K562 (cell line): ENCODE data around the gene SOX15. TPM values are rescaled to one million over a fixed set of nuclear protein-coding genes. Genes with fewer than 3 reads are reported as not detected.
A peak's percentile ranks its signal among the peaks of the same experiment; 100 is the strongest.

ENCODE experiments used
- ATAC-seq: fragments of 200-7000 bp; cut with Tn5 transposase; 3 replicates; pipeline ENCODE4 v1.9.1; 2020; ENCODE audit warnings: moderate library complexity
- BruUV-seq: library from RNA; stranded (reverse); fragments of 400-500 nt; replicated peaks from 2 replicates; lab custom pipeline; 2021; lab: Mats Ljungman, UMichigan
- CTCF ChIA-PET: fragments of 300-600 bp; formaldehyde crosslinking; extraction: SDS; loops from one replicate; lab custom pipeline; 2021; ENCODE audit warnings: low intra/inter-chr PET ratio; lab: Yijun Ruan, JAX
- POLR2A ChIA-PET: fragments of 300-600, 350-650 bp; sonication (Branson Sonifier 250); formaldehyde crosslinking; extraction: SDS; loops from one replicate; lab custom pipeline; 2021; ENCODE audit warnings: antibody characterized with exemption, inconsistent platforms; lab: Yijun Ruan, JAX
- DNase-seq, 4 experiments: peaks; one replicate each; pipeline versions ENCODE4 v3.0.0 to v3.0.0-alpha.2; 2011 to 2018; ENCODE audit warnings: low spot score in 3 of 4, mixed read lengths in 3 of 4; ENCODE audit errors: extremely low read depth in 1 of 4
- FAIRE-seq: peaks from 2 replicates; lab custom pipeline; 2011; peaks lifted over from hg19 to GRCh38; lab: Jason Lieb, UNC
- H2AFZ ChIP-seq: 2 replicates; pipeline ENCODE4 v1.6.0; 2011; ENCODE audit warnings: low read depth, low read length, control low read depth, inconsistent platforms
- H3K27ac ChIP-seq: fragments of 200-600 bp; 3 replicates; pipeline ENCODE4 v1.8.0; 2011; ENCODE audit warnings: low read depth, mild to moderate bottlenecking, control low read depth, inconsistent platforms, low read length, moderate library complexity, mixed read lengths; ENCODE audit errors: extremely low read depth
- H3K27me3 ChIP-seq, 2 experiments: fragments of 300-600 bp in 1 of 2; 2 replicates in 1 of 2; 3 replicates in 1 of 2; pipeline versions ENCODE4 v1.6.0 to v1.8.0; 2011; ENCODE audit warnings: inconsistent platforms in 2 of 2, low read length in 2 of 2, mild to moderate bottlenecking in 1 of 2, mixed read lengths in 1 of 2, moderate library complexity in 1 of 2; ENCODE audit not compliant: control insufficient read depth in 2 of 2, insufficient read depth in 2 of 2
- H3K36me3 ChIP-seq: fragments of 300-600 bp; 3 replicates; pipeline ENCODE4 v1.8.0; 2011; ENCODE audit warnings: mild to moderate bottlenecking, low read length, inconsistent platforms; ENCODE audit not compliant: control insufficient read depth, insufficient read depth
- H3K4me1 ChIP-seq, 2 experiments: fragments of 200-600 bp in 1 of 2; replicated peaks in 1 of 2; 2 replicates in 1 of 2; 3 replicates in 1 of 2; pipeline versions ENCODE4 v1.5.1 to v1.8.0; 2011; ENCODE audit warnings: inconsistent platforms in 2 of 2, low read length in 2 of 2, mild to moderate bottlenecking in 1 of 2, mixed read lengths in 1 of 2, moderate library complexity in 1 of 2; ENCODE audit not compliant: control insufficient read depth in 2 of 2, insufficient read depth in 2 of 2
- H3K4me2 ChIP-seq: 2 replicates; pipeline ENCODE4 v1.6.1; 2011; ENCODE audit warnings: low read length, control low read depth, inconsistent platforms, mixed read lengths; ENCODE audit not compliant: insufficient read depth
- H3K4me3 ChIP-seq: fragments of 200-600 bp; sonication (generic), shearing (Covaris generic); 2 replicates; pipeline ENCODE4 v1.5.1; 2016; ENCODE audit warnings: control low read depth, inconsistent platforms
- H3K79me2 ChIP-seq: fragments of 200-600 bp; 3 replicates; pipeline ENCODE4 v1.8.0; 2011; ENCODE audit warnings: low read length, inconsistent platforms; ENCODE audit not compliant: control insufficient read depth, insufficient read depth
- H3K9ac ChIP-seq, 2 experiments: 2 replicates each; pipeline versions ENCODE4 v1.6.0 to v1.6.1; 2011; ENCODE audit warnings: low read depth in 2 of 2, low read length in 2 of 2, control low read depth in 1 of 2, inconsistent platforms in 1 of 2, mild to moderate bottlenecking in 1 of 2, mixed read lengths in 1 of 2; ENCODE audit not compliant: insufficient read depth in 1 of 2
- H3K9me1 ChIP-seq: one replicate; pipeline ENCODE4 v1.6.0; 2011; ENCODE audit warnings: inconsistent platforms, mild to moderate bottlenecking, low read length, moderate library complexity; ENCODE audit not compliant: control insufficient read depth, insufficient read depth
- H3K9me3 ChIP-seq: replicated peaks from 2 replicates; pipeline ENCODE4 v1.5.1; 2011; ENCODE audit warnings: low read depth, low read length, inconsistent platforms; ENCODE audit not compliant: control insufficient read depth, insufficient read depth
- H4K20me1 ChIP-seq: replicated peaks from 2 replicates; pipeline ENCODE4 v1.6.1; 2011; ENCODE audit warnings: low read length, inconsistent platforms, mixed read lengths; ENCODE audit not compliant: control insufficient read depth, insufficient read depth
- ARID2 ChIP-seq: fragments of 450-650 bp; IDR thresholded peaks from 2 replicates; pipeline ENCODE4 v1.6.1; 2017; ENCODE audit warnings: antibody characterized with exemption, mild to moderate bottlenecking
- BDP1 ChIP-seq: IDR thresholded peaks from 3 replicates; pipeline ENCODE4 v1.6.1; 2011; ENCODE audit not compliant: insufficient read length, insufficient read depth
- BRD9 ChIP-seq: fragments of 450-650 bp; IDR thresholded peaks from 2 replicates; pipeline ENCODE4 v1.6.1; 2018; ENCODE audit warnings: low read depth; ENCODE audit not compliant: partially characterized antibody
- DIDO1 ChIP-seq: fragments of 450-650 bp; IDR thresholded peaks from 2 replicates; pipeline ENCODE4 v1.6.1; 2016; ENCODE audit warnings: low read depth, missing biosample characterization, missing genetic modification characterization
- HMG20B ChIP-seq: fragments of 250-450 bp; sonication (Bioruptor Pico); IDR thresholded peaks from 2 replicates; pipeline ENCODE4 v1.5.0; 2021; ENCODE audit warnings: mild to moderate bottlenecking
- HNRNPUL1 ChIP-seq: fragments of 200-400 bp; formaldehyde crosslinking; IDR thresholded peaks from 2 replicates; pipeline ENCODE4 v1.6.1; 2017; ENCODE audit warnings: low read length
- MAZ ChIP-seq, 2 experiments: fragments of 450-650 bp in 1 of 2; sonication (generic) in 1 of 2; formaldehyde crosslinking; IDR thresholded peaks in 1 of 2; conservative IDR thresholded peaks in 1 of 2; 2 replicates each; pipeline versions ENCODE4 v1.4.0 to v1.5.0; 2020; ENCODE audit warnings: mild to moderate bottlenecking in 1 of 2, missing genetic modification reagents in 1 of 2
- MEIS2 ChIP-seq: fragments of 450-650 bp; IDR thresholded peaks from 2 replicates; pipeline ENCODE4 v1.6.1; 2014; ENCODE audit warnings: mild to moderate bottlenecking; ENCODE audit not compliant: partially characterized antibody
- NFATC3 ChIP-seq: fragments of 450-650 bp; IDR thresholded peaks from 2 replicates; pipeline ENCODE4 v1.6.1; 2017; ENCODE audit warnings: mild to moderate bottlenecking
- POLR2A ChIP-seq: fragments of 450-650 bp; conservative IDR thresholded peaks from 2 replicates; pipeline ENCODE4 v1.6.1; 2016
- STAT5B ChIP-seq: fragments of 250-450 bp; sonication (Bioruptor Pico); IDR thresholded peaks from 2 replicates; pipeline ENCODE4 v1.8.0; 2021; ENCODE audit warnings: mild to moderate bottlenecking, inconsistent platforms
- THRAP3 ChIP-seq: fragments of 450-650 bp; IDR thresholded peaks from 2 replicates; pipeline ENCODE4 v1.6.1; 2016; ENCODE audit warnings: mild to moderate bottlenecking, inconsistent platforms, borderline replicate concordance
- ZNF133 ChIP-seq: fragments of 250-450 bp; sonication (Bioruptor Pico); IDR thresholded peaks from 2 replicates; pipeline ENCODE4 v1.4.0; 2020; ENCODE audit warnings: mild to moderate bottlenecking
- ZNF354B ChIP-seq: fragments of 250-450 bp; sonication (Bioruptor Pico); IDR thresholded peaks from 2 replicates; pipeline ENCODE4 v1.4.0; 2020
- ZNF384 ChIP-seq: IDR thresholded peaks from 2 replicates; pipeline ENCODE4 v1.6.1; 2012; ENCODE audit warnings: low read depth, low read length, improper control_type of control experiment
- WGBS: fragments of 100-300 bp; shearing (Covaris generic); methylation state at CpG from one replicate; pipeline ENCODE4 v1.1.6; 2016; ENCODE audit warnings: low coverage, mixed read lengths; ENCODE audit not compliant: insufficient coverage; ENCODE audit errors: missing lambda C conversion rate; 5-methylcytosine and 5-hydroxymethylcytosine counted together
- in situ Hi-C: fragments of 300-500 bp; cut with MboI; formaldehyde crosslinking; loops from 4 replicates; pipeline ENCODE4 v1.15.0; 2018; ENCODE audit warnings: inconsistent platforms, mixed read lengths
- intact Hi-C: fragments of 100-400 bp; cut with micrococcal nuclease; formaldehyde crosslinking; loops from 2 replicates; pipeline ENCODE4 v1.14.2; 2022
- polyA plus RNA-seq, 8 experiments: library from polyadenylated mRNA; depleted of rRNA in 4 of 8; stranded (reverse) in 5 of 8; unstranded in 3 of 8; fragments of >200 nt; fragmentation: Nextera tagmentation in 2 of 8; fragmentation: Illumina TruSeq in 1 of 8; extraction: Ambion mirVana in 2 of 8; extraction: Trizol in 1 of 8; gene quantifications; 2 replicates each; pipeline versions ENCODE4 v1.2.1 to v1.2.3, GENCODE V29; 2011 to 2014; ENCODE audit warnings: inconsistent platforms in 1 of 8, missing spikeins in 1 of 8
- total RNA-seq, 7 experiments: library from RNA; depleted of rRNA in 6 of 7; stranded (reverse); fragments of >200 nt in 6 of 7; fragmentation: Illumina TruSeq in 2 of 7; extraction: Trizol in 2 of 7; gene quantifications; 2 replicates each; pipeline versions ENCODE4 v1.2.1 to v1.2.3, GENCODE V29; 2011 to 2021; ENCODE audit warnings: low replicate concordance in 1 of 7
- TF ChIP-seq, protein P1 (sequence below): fragments of 450-650 bp; formaldehyde crosslinking; IDR thresholded peaks from 2 replicates; pipeline ENCODE4 v1.4.0; 2022; ENCODE audit warnings: missing genetic modification characterization
- TF ChIP-seq, protein P2 (sequence below): fragments of 250-450 bp; sonication (Bioruptor Pico); IDR thresholded peaks from 2 replicates; pipeline ENCODE4 v1.4.0; 2020

Gene SOX15
- total and polyA plus RNA-seq, 9 of the 15 experiments (the other 6 are each of a cell fraction or from before 2014, with no cell fraction given) = 0.07 to 0.33 (median 0.19) TPM; not detected in 5

DNA sequence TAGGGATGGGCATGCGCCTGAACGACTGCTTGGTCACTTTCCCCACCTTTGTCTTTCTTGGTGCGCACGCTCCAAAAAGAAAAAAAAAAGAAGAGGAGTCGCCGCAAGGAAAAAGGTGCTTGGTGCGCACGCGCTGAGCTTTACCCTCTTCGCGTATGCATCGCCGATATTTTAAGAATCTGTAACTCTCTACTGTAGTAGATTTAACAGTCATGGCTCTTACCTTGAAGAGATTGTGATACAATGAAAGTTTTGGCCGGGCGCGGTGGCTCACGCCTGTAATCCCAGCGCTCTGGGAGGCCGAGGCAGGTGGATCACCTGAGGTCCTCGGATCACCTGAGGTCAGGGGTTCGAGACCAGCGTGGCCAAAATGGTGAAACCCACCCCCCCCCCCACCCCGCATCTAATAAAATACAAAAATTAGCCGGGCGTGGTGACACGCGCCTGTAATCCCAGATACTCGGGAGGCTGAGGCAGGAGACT, 25.4 kb upstream of the SOX15 start:
- ChIA-PET CTCF (interaction anchor here (0.5 kb wide), 1 partner anchor 108 kb away, joined by 3 read pairs; no protein-coding TSS in a partner anchor), POLR2A (interaction anchor here (0.6 to 4.0 kb wide), 7 partner anchors 9 to 1151 kb away, joined by 3 to 28 read pairs (median 4); partner anchors contain the start of genes MPDU1, SAT2 and TP53)
- Histone ChIP-seq H3K9ac (peak overlapping the region; percentile 65 to 88), H3K79me2 (peaks cover 40% of the 10 kb centered on the region), H3K4me2 (peak overlapping the region; percentile 71), H3K9me1 (peaks cover 6% of the 10 kb centered on the region), H3K27ac (peak overlapping the region; percentile 76), H3K9me3 (no peaks in the 10 kb centered on the region), H4K20me1 (no peaks in the 10 kb centered on the region; the same call in 1 of the 2 replicates), H3K36me3 (peaks cover 7% of the 10 kb centered on the region; the same call in 2 of the 3 replicates), H2AFZ (peak overlapping the region; percentile 97), H3K4me3 (peak overlapping the region; percentile 38), H3K4me1 (peaks cover 16 to 27% of the 10 kb centered on the region in 2 experiments; a peak in 4 of 5 replicates), H3K27me3 (no peaks in the 10 kb centered on the region)
- FAIRE-seq (no peak), ATAC-seq (no peak), DNase-seq (no peak)
- intact Hi-C loops = loop anchor here (5.0 kb wide), 1 partner anchor 33 kb away; the partner anchor contains the start of gene MPDU1
- WGBS = 7% methylated on average over 18 of the region's 28 CpGs
- BruUV-seq = no TSS peak
- in situ Hi-C loops = no loop called here
- TF ChIP-seq NFATC3 (no peak), ZNF354B (CRISPR knock-in tag) (no peak), MAZ (CRISPR knock-in tag; conservative IDR thresholded peaks at IDR 0.05 in 1 of 2, IDR thresholded peaks at IDR 0.05 in 1 of 2) (0 out of 4 replicates have a peak, but pooled peaks of 1 of the 2 experiments have one; percentile 22), MEIS2 (peak; percentile 86), ARID2 (no peak), ZNF384 (peak; percentile 99), THRAP3 (no peak), ZNF133 (CRISPR knock-in tag) (no peak), BDP1 (no peak), HNRNPUL1 (no peak), STAT5B (CRISPR knock-in tag) (no peak), BRD9 (no peak), HMG20B (CRISPR knock-in tag) (no peak), DIDO1 (tag) (no peak), POLR2A (0 out of 2 replicates have a peak, but pooled peaks have one; percentile 43)
- TF ChIP-seq, protein P1, sequence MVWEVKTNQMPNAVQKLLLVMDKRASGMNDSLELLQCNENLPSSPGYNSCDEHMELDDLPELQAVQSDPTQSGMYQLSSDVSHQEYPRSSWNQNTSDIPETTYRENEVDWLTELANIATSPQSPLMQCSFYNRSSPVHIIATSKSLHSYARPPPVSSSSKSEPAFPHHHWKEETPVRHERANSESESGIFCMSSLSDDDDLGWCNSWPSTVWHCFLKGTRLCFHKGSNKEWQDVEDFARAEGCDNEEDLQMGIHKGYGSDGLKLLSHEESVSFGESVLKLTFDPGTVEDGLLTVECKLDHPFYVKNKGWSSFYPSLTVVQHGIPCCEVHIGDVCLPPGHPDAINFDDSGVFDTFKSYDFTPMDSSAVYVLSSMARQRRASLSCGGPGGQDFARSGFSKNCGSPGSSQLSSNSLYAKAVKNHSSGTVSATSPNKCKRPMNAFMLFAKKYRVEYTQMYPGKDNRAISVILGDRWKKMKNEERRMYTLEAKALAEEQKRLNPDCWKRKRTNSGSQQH (CRISPR knock-in tag) = no peak
- TF ChIP-seq, protein P2, sequence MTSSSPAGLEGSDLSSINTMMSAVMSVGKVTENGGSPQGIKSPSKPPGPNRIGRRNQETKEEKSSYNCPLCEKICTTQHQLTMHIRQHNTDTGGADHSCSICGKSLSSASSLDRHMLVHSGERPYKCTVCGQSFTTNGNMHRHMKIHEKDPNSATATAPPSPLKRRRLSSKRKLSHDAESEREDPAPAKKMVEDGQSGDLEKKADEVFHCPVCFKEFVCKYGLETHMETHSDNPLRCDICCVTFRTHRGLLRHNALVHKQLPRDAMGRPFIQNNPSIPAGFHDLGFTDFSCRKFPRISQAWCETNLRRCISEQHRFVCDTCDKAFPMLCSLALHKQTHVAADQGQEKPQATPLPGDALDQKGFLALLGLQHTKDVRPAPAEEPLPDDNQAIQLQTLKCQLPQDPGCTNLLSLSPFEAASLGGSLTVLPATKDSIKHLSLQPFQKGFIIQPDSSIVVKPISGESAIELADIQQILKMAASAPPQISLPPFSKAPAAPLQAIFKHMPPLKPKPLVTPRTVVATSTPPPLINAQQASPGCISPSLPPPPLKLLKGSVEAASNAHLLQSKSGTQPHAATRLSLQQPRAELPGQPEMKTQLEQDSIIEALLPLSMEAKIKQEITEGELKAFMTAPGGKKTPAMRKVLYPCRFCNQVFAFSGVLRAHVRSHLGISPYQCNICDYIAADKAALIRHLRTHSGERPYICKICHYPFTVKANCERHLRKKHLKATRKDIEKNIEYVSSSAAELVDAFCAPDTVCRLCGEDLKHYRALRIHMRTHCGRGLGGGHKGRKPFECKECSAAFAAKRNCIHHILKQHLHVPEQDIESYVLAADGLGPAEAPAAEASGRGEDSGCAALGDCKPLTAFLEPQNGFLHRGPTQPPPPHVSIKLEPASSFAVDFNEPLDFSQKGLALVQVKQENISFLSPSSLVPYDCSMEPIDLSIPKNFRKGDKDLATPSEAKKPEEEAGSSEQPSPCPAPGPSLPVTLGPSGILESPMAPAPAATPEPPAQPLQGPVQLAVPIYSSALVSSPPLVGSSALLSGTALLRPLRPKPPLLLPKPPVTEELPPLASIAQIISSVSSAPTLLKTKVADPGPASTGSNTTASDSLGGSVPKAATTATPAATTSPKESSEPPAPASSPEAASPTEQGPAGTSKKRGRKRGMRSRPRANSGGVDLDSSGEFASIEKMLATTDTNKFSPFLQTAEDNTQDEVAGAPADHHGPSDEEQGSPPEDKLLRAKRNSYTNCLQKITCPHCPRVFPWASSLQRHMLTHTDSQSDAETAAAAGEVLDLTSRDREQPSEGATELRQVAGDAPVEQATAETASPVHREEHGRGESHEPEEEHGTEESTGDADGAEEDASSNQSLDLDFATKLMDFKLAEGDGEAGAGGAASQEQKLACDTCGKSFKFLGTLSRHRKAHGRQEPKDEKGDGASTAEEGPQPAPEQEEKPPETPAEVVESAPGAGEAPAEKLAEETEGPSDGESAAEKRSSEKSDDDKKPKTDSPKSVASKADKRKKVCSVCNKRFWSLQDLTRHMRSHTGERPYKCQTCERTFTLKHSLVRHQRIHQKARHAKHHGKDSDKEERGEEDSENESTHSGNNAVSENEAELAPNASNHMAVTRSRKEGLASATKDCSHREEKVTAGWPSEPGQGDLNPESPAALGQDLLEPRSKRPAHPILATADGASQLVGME (CRISPR knock-in tag) = no peak
